ENCODE measurements around the gene ACTR3C.

Gene ACTR3C

DNA sequence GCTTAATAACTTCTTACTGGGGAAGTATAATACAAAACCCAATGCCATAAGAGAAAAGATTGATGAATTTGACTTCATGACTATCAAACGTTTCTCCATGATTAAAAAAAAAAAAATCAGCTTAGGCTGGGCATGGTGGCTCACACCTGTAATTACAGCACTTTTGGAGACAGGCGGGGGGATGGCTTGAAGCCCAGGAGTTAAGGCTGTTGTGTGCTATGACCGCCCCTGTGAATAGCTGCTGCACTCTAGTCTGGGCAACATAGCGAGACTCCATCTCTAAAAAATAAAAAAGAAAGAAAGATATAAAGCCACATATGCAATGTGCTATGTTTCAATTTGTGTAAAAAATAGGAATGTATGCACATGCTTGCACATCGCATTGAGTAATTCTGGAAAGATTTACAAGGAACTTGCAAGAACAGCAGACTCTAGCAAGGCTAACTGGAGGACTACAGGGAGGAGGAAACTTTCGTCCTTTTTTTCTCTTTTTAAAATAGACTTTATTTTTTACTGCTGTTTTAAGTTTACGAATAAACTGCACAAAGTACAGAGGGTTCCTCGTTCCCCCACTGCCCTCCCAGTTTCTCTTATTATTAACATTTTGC, 28.3 kb upstream of the ACTR3C start:
- no peak for DNase-seq (ENCODE audit: low read depth)
- TF ChIP-seq, protein P1, sequence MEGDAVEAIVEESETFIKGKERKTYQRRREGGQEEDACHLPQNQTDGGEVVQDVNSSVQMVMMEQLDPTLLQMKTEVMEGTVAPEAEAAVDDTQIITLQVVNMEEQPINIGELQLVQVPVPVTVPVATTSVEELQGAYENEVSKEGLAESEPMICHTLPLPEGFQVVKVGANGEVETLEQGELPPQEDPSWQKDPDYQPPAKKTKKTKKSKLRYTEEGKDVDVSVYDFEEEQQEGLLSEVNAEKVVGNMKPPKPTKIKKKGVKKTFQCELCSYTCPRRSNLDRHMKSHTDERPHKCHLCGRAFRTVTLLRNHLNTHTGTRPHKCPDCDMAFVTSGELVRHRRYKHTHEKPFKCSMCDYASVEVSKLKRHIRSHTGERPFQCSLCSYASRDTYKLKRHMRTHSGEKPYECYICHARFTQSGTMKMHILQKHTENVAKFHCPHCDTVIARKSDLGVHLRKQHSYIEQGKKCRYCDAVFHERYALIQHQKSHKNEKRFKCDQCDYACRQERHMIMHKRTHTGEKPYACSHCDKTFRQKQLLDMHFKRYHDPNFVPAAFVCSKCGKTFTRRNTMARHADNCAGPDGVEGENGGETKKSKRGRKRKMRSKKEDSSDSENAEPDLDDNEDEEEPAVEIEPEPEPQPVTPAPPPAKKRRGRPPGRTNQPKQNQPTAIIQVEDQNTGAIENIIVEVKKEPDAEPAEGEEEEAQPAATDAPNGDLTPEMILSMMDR (IDR thresholded peaks at IDR 0.05; ENCODE audit: insufficient read depth, low read depth, low read length, missing control alignments), result no peak
- H3K4me3 ChIP-seq (ENCODE audit: low read depth, low read length), result no peak overlapping the region

DNA sequence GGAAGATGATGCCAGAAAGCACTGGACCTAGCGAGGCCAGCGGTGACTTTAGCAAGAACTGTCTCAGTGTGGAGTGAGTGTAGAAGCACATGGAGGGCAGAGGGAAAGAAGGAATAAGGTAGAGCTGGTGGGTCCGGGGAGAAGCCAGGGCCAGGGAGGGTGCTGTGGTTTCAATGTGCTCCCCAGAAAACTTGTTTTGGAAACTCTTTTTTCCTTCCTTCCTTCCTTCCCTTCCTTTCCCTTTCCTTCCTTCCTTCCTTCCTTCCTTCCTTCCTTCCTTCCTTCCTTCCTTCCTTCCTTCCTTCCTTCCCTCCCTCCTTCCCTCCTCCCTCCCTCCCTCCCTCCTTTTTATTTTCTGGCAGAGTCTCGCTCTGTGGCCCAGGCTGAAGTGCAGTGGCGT, 23.6 kb upstream of the ACTR3C start:
- no peak overlapping the region for H3K4me3 ChIP-seq (ENCODE audit: low read depth, low read length)
- DNase-seq (ENCODE audit: low read depth), result no peak
- TF ChIP-seq, protein P1 (IDR thresholded peaks at IDR 0.05; ENCODE audit: insufficient read depth, low read depth, low read length, missing control alignments), result no peak

DNA sequence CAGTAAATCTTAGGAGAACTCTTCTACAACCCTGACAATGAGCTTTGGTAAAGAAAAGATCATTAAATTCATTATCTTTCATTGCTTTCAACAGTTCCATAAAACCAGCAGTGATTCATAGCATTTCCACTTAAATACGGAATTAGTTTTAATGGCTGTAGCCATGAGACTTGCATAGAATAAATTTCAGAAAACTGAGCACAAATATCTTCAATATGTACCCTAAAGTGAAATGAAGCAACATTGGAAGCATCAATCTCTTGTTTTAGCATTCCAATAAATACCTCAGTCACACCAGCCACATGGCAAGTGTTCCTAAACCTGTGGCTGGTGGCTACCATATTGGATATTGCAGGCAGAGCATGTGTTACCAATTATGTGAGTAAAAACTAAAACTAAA, 21.7 kb upstream of the ACTR3C start:
- H3K4me3 ChIP-seq (ENCODE audit: low read depth, low read length), result no peak overlapping the region
- no peak for DNase-seq (ENCODE audit: low read depth)
- TF ChIP-seq, protein P1 (IDR thresholded peaks at IDR 0.05; ENCODE audit: insufficient read depth, low read depth, low read length, missing control alignments), result no peak

DNA sequence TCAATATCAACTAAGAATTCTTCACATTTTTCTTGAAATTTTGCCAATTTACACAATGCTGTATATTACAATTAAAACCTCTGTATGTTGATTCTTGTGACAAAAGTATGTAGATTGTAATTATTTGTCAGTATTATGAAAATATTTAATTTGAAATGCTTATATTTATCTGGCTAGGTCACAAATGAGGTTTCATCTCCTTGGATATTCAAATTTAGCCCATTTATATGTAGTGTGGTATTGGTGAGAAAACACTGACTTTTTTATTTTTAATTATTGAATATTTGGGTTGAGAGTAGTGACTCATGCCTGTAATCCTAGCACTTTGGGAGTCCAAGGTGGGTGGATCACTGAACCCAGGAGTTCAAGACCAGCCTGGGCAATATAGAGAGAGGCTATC, 21.0 kb upstream of the ACTR3C start:
- TF ChIP-seq, protein P1 (IDR thresholded peaks at IDR 0.05; ENCODE audit: insufficient read depth, low read depth, low read length, missing control alignments), result no peak
- no peak for DNase-seq (ENCODE audit: low read depth)
- no peak overlapping the region for H3K4me3 ChIP-seq (ENCODE audit: low read depth, low read length)

DNA sequence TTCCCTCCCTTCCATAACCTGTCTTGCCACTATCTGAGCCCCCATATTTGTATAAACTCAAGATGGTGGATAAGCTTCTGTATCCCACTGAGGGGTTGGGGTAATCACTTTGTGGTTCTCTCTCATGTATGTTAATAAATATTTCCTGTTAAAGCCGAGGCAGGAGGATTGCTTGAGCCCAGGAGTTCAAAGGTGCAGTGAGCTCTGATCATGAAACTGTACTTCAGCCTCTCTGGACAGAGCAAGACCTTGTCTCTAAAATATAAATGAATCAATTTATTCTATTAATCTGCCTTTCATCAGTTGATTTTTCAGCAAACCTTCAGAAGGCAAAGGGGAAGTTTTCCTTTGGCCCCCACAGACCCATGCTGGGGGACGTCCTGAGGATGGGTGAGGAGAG, 19.9 kb upstream of the ACTR3C start:
- H3K4me3 ChIP-seq (ENCODE audit: low read depth, low read length), result no peak overlapping the region
- DNase-seq (ENCODE audit: low read depth), result no peak
- TF ChIP-seq, protein P1 (IDR thresholded peaks at IDR 0.05; ENCODE audit: insufficient read depth, low read depth, low read length, missing control alignments), result no peak

DNA sequence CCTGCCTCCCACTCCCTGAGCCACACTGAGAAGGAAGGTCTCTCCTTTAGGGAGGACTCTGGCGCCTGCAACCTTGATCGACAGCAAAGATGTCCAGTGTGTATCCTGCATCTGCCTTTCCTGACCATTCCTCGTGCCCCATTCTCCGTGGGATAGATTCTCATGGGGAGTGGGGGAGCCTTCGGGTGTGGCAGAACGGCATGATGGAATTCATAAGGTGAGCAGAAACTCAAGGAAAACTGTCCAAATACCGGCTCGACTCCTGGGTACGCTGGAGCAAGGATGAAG, 18.7 kb upstream of the ACTR3C start:
- H3K4me3 ChIP-seq (ENCODE audit: low read depth, low read length), result no peak overlapping the region
- DNase-seq (ENCODE audit: low read depth), result no peak
- TF ChIP-seq, protein P1 (IDR thresholded peaks at IDR 0.05; ENCODE audit: insufficient read depth, low read depth, low read length, missing control alignments), result no peak
